Activated CD8-positive, alpha-beta T cell treated with anti-CD3 and anti-CD28 coated beads, Interleukin-2, amount 10 ng/mL, durations not matched to agents 7 days and 5 days (primary cell): ENCODE results near the gene ISCA1. TPM values are rescaled to one million over a fixed set of nuclear protein-coding genes. Genes with fewer than 3 reads are reported as not detected.

Experiments
- ATAC-seq: fragments of 150-1000 bp; cut with Tn5 transposase; one replicate; pipeline ENCODE4 v1.10.0; 2021; ENCODE audit warnings: moderate library complexity
- CTCF ChIA-PET: fragments of 350-600 bp; sonication (Branson Sonifier 250); formaldehyde crosslinking; loops from one replicate; lab custom pipeline; 2021; ENCODE audit warnings: antibody characterized with exemption; lab: Charles Lee
- POLR2A ChIA-PET: fragments of 350-600 bp; sonication (Branson Sonifier 250); formaldehyde crosslinking; loops from one replicate; lab custom pipeline; 2021; ENCODE audit warnings: antibody characterized with exemption; lab: Charles Lee
- DNase-seq: peaks from one replicate; pipeline ENCODE4 v3.0.0-alpha.2; 2020
- H3K27ac Mint-ChIP-seq: one replicate; pipeline ENCODE4 v1.8.0; 2021; ENCODE audit warnings: mild to moderate bottlenecking, mixed read lengths
- H3K27me3 Mint-ChIP-seq: one replicate; pipeline ENCODE4 v1.8.0; 2021; ENCODE audit warnings: low read depth, mixed read lengths
- H3K36me3 Mint-ChIP-seq: one replicate; pipeline ENCODE4 v1.8.0; 2021; ENCODE audit warnings: low read depth, mixed read lengths
- H3K4me1 Mint-ChIP-seq: one replicate; pipeline ENCODE4 v1.8.0; 2021; ENCODE audit warnings: low read depth, mixed read lengths
- H3K4me3 Mint-ChIP-seq: one replicate; pipeline ENCODE4 v1.8.0; 2021; ENCODE audit warnings: mild to moderate bottlenecking, mixed read lengths
- H3K9me3 Mint-ChIP-seq: one replicate; pipeline ENCODE4 v1.8.0; 2022; ENCODE audit warnings: mixed read lengths; ENCODE audit not compliant: insufficient read depth
- total RNA-seq, 2 experiments: library from RNA; stranded (reverse); gene quantifications; one replicate each; pipeline ENCODE4 v1.2.3, GENCODE V29; 2021

The ISCA1 gene
- total RNA-seq, 2 experiments from 2014 or later: 17.7 to 21.4 TPM

DNA sequence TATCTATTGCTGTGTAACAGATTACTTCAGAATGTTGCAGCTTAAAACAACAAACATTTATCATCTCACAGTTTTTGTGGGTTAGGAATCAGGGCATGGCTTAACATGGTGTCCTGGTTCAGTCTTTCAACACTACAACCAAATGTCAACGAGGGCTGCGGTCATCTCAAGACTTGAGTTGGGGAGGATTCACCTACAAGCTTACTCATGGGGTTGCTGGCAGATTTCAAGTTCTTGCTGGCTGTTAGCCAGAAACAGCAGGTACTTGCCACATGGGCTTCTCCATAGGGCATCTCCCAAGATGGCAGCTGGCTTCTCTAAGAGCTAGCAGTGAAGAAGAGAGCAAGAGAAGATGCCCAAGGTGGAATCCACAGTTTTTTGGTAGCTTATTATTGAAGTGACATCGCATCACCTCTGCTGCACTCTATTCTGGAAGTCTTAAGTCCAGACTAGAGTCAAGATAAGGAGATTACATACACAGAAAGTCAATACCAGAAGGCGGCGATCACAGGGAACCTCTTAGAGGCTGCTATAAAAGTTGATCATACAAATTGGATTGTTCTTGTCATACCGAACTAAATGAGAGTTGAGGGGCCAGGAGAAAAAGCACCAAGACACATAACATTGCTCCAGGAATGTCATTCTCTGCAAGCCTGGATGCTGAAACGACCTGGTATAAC lies 65.1 kb downstream of the ISCA1 start:
- POLR2A ChIA-PET: no interaction called here
- CTCF ChIA-PET: interaction anchor here (1.5 to 1.9 kb wide), 2 partner anchors 15 to 16 kb away, joined by 4 to 9 read pairs; no protein-coding TSS in a partner anchor
- H3K27ac Mint-ChIP-seq: no peak overlapping the region

More for the DNA sequence above, 65.1 kb downstream of the ISCA1 start:
- H3K36me3 Mint-ChIP-seq: no peaks in the 10 kb centered on the region
- H3K4me3 Mint-ChIP-seq: no peak overlapping the region
- H3K9me3 Mint-ChIP-seq: no peaks in the 10 kb centered on the region
- H3K4me1 Mint-ChIP-seq: no peaks in the 10 kb centered on the region
- DNase-seq (no peak), ATAC-seq (no peak)
- H3K27me3 Mint-ChIP-seq: no peaks in the 10 kb centered on the region

Other genes with a start within 250 kb of the ISCA1 start
- gene GOLM1, start 183.0 kb downstream of the ISCA1 start, total RNA-seq: 1 to 10 TPM; 1.2 to 1.7 TPM
- gene C9orf153, start 22.9 kb downstream of the ISCA1 start, total RNA-seq: under 1 TPM; 0.34 to 0.42 TPM
- 10 to 100 TPM; 30.8 to 32.3 TPM for gene TUT7, start 71.9 kb upstream of the ISCA1 start, total RNA-seq